T-helper 2 cell treated with Interferon-gamma antibody and Interleukin-4, amounts not matched to agents 5 μg/mL and 100 μg/mL, for 36 hours (primary cell): Measurements from ENCODE around the gene RNF152.

Experiments used
- DNase-seq: peaks from one replicate; pipeline ENCODE4 v3.0.0; 2021; ENCODE audit warnings: low spot score
- H3K27ac Mint-ChIP-seq: one replicate; pipeline ENCODE4 v1.8.0; 2021; ENCODE audit warnings: mild to moderate bottlenecking, mixed read lengths
- H3K27me3 Mint-ChIP-seq: one replicate; pipeline ENCODE4 v1.8.0; 2021; ENCODE audit warnings: low read depth, mixed read lengths
- H3K36me3 Mint-ChIP-seq: one replicate; pipeline ENCODE4 v1.8.0; 2021; ENCODE audit warnings: low read depth, mixed read lengths
- H3K4me1 Mint-ChIP-seq: one replicate; pipeline ENCODE4 v1.8.0; 2021; ENCODE audit warnings: low read depth, mixed read lengths
- H3K4me3 Mint-ChIP-seq: one replicate; pipeline ENCODE4 v1.8.0; 2022; ENCODE audit warnings: mild to moderate bottlenecking, moderate library complexity, mixed read lengths
- H3K9me3 Mint-ChIP-seq: one replicate; pipeline ENCODE4 v1.8.0; 2021; ENCODE audit warnings: mixed read lengths

Gene RNF152

DNA sequence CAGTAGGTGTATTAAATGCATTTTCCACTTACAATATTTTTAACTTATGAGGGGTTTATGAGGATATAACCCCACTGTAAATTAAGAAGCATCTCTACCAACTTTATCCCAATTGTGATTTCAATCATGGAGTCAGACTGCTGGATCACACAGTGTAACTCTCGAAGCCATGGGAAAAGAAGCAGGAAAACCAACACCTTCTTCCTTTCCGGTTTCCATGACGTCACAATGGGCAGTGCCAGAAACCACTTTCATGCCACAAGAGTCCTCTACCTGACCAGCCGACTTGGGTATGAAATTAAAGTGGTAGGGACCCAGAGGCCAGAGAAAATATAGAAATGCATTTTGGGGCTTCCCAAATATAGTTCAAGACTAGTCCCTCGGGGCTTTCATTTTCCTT lies 4.2 kb downstream of the RNF152 start:
- Mint-ChIP-seq H3K4me1 (peaks cover 6% of the 10 kb centered on the region), H3K27me3 (peaks cover 55% of the 10 kb centered on the region), H3K36me3 (no peaks in the 10 kb centered on the region), H3K9me3 (no peaks in the 10 kb centered on the region), H3K4me3 (no peak overlapping the region), H3K27ac (no peak overlapping the region)
- DNase-seq = no peak

DNA sequence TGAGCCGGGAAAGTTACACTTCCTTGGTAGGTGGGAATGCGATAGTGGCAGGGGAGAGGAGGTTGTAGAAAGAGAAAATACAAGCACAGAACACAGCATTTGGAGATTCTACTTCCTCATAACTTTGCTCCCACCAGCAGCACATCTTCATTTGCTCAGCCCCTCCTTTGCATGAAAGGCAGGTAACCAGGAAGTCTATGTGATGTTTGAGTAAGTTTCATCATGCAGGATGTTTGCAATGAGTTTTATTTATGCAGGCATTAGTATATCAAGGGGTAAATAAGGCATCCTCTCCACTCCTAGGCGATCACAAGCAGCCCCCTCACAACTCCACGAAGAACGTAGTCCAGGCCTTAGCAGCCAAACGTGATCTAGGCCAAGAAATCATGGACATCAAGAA lies 5.0 kb downstream of the RNF152 start:
- no peak for DNase-seq
- Mint-ChIP-seq H3K4me3 (no peak overlapping the region), H3K4me1 (peaks cover 2% of the 10 kb centered on the region), H3K27ac (no peak overlapping the region), H3K9me3 (no peaks in the 10 kb centered on the region), H3K36me3 (no peaks in the 10 kb centered on the region), H3K27me3 (peaks cover 49% of the 10 kb centered on the region)

DNA sequence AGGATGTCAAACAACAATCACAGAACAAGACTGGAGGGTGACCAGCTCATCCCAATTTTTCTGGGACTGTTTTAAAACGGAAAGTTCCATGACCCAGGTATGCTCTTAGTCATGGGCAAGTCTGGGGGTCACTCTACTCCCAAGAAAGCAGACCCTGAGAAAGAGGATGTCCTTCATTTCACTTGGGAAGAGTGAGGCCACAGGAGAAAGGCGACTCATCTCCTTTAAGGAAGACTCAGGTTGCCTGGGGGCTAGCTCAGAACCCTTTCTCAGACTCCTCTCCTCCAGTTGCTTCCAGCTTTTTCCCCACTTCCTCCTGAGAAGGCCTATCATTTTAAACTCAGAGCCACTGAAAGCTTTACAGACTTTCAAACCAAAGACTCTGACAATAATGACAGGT lies 9.3 kb downstream of the RNF152 start:
- H3K27me3 Mint-ChIP-seq = peaks cover 20% of the 10 kb centered on the region
- H3K27ac Mint-ChIP-seq = no peak overlapping the region
- DNase-seq = no peak
- no peaks in the 10 kb centered on the region for H3K9me3 Mint-ChIP-seq
- no peaks in the 10 kb centered on the region for H3K36me3 Mint-ChIP-seq
- no peak overlapping the region for H3K4me3 Mint-ChIP-seq
- no peaks in the 10 kb centered on the region for H3K4me1 Mint-ChIP-seq

DNA sequence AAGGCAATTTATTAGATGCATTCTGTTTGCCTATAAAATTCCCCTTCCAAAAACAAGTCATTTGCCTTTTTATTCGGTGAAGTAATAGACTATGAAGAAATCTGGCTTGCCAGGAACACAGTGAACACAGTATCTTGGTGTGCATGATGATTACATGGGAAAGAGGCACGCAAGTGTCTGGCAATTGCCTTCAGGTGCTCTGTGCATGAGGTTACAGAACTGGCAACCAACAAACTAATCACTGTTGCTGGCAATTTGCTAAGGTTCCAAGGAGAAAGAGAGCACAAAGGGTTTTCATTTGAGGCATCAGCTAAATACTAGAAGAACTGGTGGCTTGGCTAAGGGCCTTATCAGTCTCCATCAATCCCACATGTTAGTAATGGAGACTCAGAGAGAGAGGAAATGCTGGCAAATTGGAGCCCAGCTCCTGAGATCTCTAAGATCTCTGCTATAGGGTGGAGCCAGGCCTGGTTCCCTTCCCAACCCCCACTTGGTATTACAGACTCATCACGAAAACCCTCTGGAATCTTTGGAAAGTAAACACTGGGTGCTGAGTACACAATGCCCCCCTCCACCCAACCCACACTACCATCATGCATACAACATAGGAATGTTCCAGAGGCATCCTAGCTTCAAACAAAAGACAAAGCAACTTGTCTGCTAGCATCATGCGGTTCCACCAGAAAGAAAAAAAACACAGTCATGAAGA lies 10.4 kb downstream of the RNF152 start:
- Mint-ChIP-seq H3K27ac (no peak overlapping the region), H3K4me3 (no peak overlapping the region), H3K9me3 (no peaks in the 10 kb centered on the region), H3K27me3 (peaks cover 20% of the 10 kb centered on the region), H3K4me1 (no peaks in the 10 kb centered on the region), H3K36me3 (no peaks in the 10 kb centered on the region)
- no peak for DNase-seq

DNA sequence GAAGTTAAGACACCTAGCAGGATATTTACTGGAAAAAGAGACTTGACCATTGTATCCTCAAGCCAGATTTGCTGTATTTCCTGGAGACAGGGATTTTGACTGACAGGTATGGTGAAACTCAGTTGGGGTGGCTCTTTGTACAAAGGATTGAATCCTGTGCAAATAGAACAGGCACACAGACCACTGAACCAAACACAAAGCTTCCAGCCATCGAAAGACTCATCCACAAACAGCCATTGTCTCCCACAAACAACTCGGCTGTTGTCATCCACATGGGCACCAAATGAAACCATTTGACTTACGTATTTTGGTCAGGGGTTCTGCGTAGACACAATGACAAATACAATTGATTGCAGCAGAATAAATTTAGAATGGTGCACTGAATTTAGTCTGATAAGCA lies 15.9 kb downstream of the RNF152 start:
- no peak for DNase-seq
- Mint-ChIP-seq H3K36me3 (no peaks in the 10 kb centered on the region), H3K27me3 (peaks cover 11% of the 10 kb centered on the region), H3K9me3 (no peaks in the 10 kb centered on the region), H3K4me3 (no peak overlapping the region), H3K4me1 (no peaks in the 10 kb centered on the region), H3K27ac (no peak overlapping the region)

DNA sequence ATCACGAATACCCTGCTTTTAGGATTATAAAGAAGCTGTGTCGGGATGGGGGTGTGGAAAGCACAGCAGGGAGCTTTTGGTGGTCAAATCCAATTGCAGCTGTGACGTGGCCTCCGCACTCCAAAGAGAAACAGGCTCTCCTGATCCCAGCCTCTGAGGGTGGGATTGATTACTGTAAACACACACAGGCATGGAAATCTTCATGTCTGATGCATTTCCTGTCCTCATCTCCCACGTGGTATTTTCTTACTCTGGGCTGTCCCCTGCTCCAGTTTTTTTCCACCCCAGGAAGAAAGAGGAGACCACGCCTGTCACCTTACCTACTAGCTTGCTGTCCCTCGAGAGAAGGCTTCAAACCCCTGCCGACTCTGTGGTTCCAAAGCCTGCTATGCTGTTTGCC lies 22.7 kb downstream of the RNF152 start:
- Mint-ChIP-seq H3K27ac (no peak overlapping the region), H3K36me3 (no peaks in the 10 kb centered on the region), H3K4me3 (no peak overlapping the region), H3K27me3 (peaks cover 6% of the 10 kb centered on the region), H3K9me3 (no peaks in the 10 kb centered on the region), H3K4me1 (no peaks in the 10 kb centered on the region)
- DNase-seq = no peak

DNA sequence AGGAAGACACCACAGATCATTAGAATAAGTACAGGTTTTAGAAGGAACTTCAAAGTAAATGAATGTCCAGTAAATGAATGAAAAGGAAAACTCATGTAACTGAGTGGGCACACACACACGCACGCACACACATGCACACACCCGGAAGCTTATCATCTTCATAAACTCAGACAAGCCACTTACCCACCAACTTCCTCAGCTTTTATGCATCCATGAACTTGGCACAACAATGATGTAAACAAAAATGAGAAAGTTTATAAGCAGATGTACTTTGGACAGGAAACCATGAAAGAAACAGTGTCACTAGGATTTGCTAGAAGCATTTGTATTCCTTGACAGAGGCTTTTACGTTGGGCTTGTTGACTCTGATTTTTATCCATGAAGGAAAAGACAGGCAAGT lies 23.2 kb downstream of the RNF152 start:
- Mint-ChIP-seq H3K27ac (no peak overlapping the region), H3K4me3 (no peak overlapping the region), H3K36me3 (no peaks in the 10 kb centered on the region), H3K27me3 (peaks cover 6% of the 10 kb centered on the region), H3K4me1 (no peaks in the 10 kb centered on the region), H3K9me3 (no peaks in the 10 kb centered on the region)
- no peak for DNase-seq

DNA sequence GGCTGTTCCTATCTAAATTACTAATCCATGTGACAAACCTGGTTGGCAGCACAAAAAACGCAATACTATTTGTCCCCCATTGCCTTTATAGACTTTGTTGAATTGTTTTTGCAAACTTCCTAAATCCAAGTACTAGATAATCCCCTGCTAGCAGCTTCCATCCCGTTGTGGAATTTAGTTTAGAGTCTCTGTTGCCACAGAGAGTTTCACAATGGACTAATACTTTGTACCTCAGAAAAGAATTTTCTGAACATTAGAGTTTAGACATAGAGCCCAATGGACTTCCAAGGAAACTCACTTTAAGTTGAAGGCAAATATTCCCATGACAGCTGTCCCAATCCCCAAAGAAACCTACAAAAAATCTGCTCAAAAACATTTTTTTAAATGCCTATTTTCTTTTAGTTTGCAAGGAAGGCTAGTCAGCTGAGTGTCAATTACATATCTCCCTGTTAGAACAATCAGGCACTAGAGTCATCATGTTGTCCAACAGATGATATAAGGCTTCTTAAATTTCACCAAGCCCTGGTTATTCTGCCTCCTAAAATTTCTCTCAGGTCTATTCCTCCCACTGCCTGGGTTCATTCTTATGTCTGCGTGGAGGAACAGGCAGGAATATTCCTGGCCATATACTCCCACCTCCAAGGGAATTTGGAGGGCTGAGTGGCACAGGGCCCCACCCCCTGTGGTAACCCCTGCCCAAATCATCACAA lies 27.2 kb downstream of the RNF152 start:
- H3K9me3 Mint-ChIP-seq = no peaks in the 10 kb centered on the region
- no peak overlapping the region for H3K27ac Mint-ChIP-seq
- H3K27me3 Mint-ChIP-seq = peaks cover 6% of the 10 kb centered on the region
- no peaks in the 10 kb centered on the region for H3K4me1 Mint-ChIP-seq
- no peak overlapping the region for H3K4me3 Mint-ChIP-seq
- no peaks in the 10 kb centered on the region for H3K36me3 Mint-ChIP-seq
- DNase-seq = no peak

DNA sequence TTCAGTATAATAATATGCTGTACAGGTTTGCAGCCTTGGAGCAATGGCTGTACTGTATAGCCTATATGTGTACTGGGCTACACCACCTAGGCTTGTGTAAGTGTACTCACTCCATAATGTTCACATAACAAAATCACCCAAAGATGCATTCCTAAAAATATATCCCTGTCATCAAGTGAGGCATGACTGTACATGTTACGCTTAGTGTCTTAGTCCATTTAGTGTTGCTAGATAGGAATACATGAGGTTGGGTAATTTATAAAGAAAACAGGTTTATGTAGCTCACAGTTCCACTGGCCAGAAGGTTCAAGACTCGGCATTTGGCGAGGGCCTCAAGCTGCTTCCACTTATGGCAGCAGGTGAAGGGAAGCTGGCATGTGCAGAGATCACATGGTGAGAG lies 31.4 kb downstream of the RNF152 start:
- DNase-seq = no peak
- Mint-ChIP-seq H3K9me3 (no peaks in the 10 kb centered on the region), H3K4me3 (no peak overlapping the region), H3K27ac (no peak overlapping the region), H3K36me3 (no peaks in the 10 kb centered on the region), H3K27me3 (peaks cover 3% of the 10 kb centered on the region), H3K4me1 (no peaks in the 10 kb centered on the region)

DNA sequence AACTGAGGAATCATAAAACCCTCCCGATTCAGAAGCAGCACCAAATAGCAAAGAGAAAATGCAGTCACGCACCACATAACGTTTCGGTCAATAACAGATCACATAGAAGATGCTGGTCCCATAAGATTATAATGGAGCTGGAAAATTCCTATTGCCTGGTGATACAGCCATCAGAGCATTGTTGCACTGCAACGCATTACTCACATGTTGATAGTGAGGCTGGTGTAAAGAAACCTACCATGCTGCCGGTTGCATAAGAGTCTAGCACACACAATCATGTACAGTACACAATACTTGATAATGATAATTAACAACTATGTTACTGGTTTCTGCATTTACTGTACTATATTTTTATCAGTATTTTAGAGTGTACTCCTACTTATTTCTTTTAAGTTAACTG lies 32.5 kb downstream of the RNF152 start:
- H3K27ac Mint-ChIP-seq = no peak overlapping the region
- H3K36me3 Mint-ChIP-seq = no peaks in the 10 kb centered on the region
- no peak overlapping the region for H3K4me3 Mint-ChIP-seq
- no peak for DNase-seq
- H3K27me3 Mint-ChIP-seq = peaks cover 3% of the 10 kb centered on the region
- H3K9me3 Mint-ChIP-seq = no peaks in the 10 kb centered on the region
- H3K4me1 Mint-ChIP-seq = no peaks in the 10 kb centered on the region

DNA sequence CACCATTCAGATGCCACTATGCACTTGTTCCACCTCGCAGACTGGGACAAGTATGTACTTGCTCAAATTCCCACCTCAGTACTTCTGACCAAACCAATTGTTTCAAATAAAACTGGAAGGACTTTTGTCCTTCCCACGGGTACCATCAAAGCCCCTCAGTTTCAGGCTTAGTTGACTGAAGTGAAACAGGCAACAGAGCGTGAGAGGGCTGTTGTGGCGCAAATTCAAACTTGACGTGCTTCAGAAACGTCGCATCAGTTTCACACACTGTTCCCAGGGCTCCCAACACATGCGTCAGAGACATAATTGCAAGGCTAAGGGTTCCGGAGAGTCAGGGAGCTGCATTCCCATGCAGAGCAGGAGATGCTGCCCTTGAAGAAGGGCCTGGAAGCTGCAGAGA lies 33.7 kb downstream of the RNF152 start:
- no peaks in the 10 kb centered on the region for H3K4me1 Mint-ChIP-seq
- peaks cover 3% of the 10 kb centered on the region for H3K27me3 Mint-ChIP-seq
- no peak for DNase-seq
- no peak overlapping the region for H3K4me3 Mint-ChIP-seq
- H3K9me3 Mint-ChIP-seq = no peaks in the 10 kb centered on the region
- no peak overlapping the region for H3K27ac Mint-ChIP-seq
- H3K36me3 Mint-ChIP-seq = no peaks in the 10 kb centered on the region

DNA sequence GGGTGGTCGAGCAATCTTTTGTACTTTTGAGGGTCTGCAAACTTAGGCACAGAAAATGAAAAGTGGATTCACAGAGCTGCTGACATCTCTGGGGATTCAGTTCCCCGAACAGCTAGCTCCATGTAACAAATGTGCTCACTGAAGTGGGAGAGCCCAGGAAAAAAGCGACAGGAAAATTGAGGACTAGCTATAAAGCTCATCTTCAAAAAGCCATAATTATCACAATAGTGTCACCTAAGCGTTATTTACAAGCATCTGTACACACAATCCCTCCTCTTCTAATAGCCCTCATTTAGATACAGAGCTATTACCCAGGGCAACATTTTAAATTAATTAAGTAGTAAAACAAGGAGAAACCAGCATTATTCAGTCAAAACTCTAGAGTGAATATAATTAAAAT lies 36.1 kb downstream of the RNF152 start:
- no peaks in the 10 kb centered on the region for H3K9me3 Mint-ChIP-seq
- DNase-seq = no peak
- H3K27ac Mint-ChIP-seq = no peak overlapping the region
- H3K36me3 Mint-ChIP-seq = no peaks in the 10 kb centered on the region
- no peaks in the 10 kb centered on the region for H3K4me1 Mint-ChIP-seq
- H3K4me3 Mint-ChIP-seq = no peak overlapping the region
- peaks cover 11% of the 10 kb centered on the region for H3K27me3 Mint-ChIP-seq

DNA sequence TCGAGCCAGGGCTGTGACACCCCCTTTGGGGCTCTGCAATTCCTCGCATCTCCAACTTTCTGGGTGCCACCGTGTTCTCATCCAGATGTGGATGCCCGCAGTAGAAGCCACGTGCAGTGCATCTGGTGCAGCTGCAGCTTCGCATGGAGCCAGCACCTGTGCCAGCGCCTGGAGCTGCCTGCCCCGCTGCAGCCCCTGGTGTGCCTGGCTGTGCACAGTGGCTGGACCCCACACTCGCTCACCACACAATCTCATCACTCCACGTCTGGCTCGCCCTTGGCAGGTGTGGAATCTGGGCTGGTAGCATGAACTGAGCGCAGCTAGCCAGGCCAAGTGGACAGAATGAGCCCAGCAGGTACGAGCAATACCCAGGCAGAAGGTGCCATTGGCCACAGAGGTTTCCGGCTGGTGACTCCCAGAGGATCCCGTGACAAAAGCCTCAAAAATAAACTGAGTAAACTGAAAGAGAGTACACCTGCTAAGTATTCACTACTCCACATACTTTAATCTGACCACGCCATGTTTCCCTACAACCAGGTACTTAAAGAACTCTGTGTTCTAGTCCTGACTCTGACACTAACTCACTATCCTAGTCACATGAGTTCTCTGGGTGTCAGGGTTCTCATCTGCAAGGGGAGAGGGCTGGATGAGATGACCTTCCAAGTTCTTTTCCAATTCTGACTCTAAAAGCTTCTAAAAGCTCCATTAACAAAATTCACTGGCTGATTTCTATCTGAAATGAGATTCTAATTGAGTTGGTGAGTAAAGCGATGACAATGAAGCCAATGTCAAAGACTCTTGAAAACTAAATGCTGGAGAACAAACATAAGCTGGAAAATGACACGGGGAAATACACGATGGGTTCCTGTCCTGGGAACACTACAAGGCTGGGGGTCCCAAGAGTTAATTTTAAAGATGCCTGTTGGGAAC lies 37.1 kb downstream of the RNF152 start:
- H3K9me3 Mint-ChIP-seq = no peaks in the 10 kb centered on the region
- H3K4me1 Mint-ChIP-seq = no peaks in the 10 kb centered on the region
- DNase-seq = no peak
- H3K27ac Mint-ChIP-seq = no peak overlapping the region
- no peaks in the 10 kb centered on the region for H3K36me3 Mint-ChIP-seq
- H3K4me3 Mint-ChIP-seq = no peak overlapping the region
- H3K27me3 Mint-ChIP-seq = peaks cover 11% of the 10 kb centered on the region
